GM06990 (cell line): Measurements from ENCODE around the gene NHERF2.

Experiments used
- DNase-seq: peaks from one replicate; pipeline ENCODE4 v3.0.0-alpha.2; 2011; ENCODE audit not compliant: insufficient read length; ENCODE audit errors: extremely low read depth
- H3K27me3 ChIP-seq: replicated peaks from 2 replicates; pipeline ENCODE4 v1.6.0; 2011; ENCODE audit warnings: low read length; ENCODE audit not compliant: control insufficient read depth, insufficient read depth
- H3K36me3 ChIP-seq: 2 replicates; pipeline ENCODE4 v1.5.1; 2011; ENCODE audit warnings: low read length; ENCODE audit not compliant: control insufficient read depth, insufficient read depth
- H3K4me3 ChIP-seq: replicated peaks from 2 replicates; pipeline ENCODE4 v1.5.1; 2011; ENCODE audit warnings: low read depth, mild to moderate bottlenecking, control low read depth, low read length
- CTCF ChIP-seq: IDR thresholded peaks from 2 replicates; pipeline ENCODE4 v1.5.1; 2011; ENCODE audit warnings: low read length, control low read depth, mild to moderate bottlenecking, inconsistent platforms; ENCODE audit not compliant: insufficient read depth, poor library complexity, severe bottlenecking

Gene NHERF2

DNA sequence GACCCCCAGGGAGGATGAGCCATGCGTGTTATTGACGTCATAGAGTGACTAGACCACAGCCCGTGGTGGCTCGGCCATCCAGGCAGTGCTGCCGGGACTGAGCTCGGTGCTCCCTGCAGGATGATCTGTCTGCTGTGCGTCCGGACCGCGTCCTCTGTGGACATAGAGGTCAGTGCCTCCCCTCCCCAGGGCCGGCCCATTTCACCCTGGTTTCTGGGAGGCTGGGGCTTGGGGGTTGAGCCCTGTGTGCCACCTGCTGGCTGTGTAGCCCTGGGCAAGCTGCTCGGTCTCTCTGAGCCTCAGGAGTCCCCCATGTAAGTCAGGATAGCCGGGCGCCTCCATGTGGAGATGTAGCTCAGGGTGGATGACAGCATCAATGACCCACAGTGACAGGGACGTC, 29.4 kb downstream of the NHERF2 start:
- no peak for DNase-seq

GRCh38 chr16:2056681-2057407, 30.1 kb downstream of the NHERF2 start:
- Histone ChIP-seq H3K27me3 (no peaks in the 10 kb centered on the region), H3K36me3 (peaks cover 27% of the 10 kb centered on the region), H3K4me3 (no peak overlapping the region)
- no peak for DNase-seq
- TF ChIP-seq CTCF, result no peak

More for the DNA sequence above, 29.4 kb downstream of the NHERF2 start:
- TF ChIP-seq CTCF, result peak; percentile 13
- Histone ChIP-seq H3K27me3 (no peaks in the 10 kb centered on the region), H3K36me3 (peaks cover 27% of the 10 kb centered on the region), H3K4me3 (no peak overlapping the region)

DNA sequence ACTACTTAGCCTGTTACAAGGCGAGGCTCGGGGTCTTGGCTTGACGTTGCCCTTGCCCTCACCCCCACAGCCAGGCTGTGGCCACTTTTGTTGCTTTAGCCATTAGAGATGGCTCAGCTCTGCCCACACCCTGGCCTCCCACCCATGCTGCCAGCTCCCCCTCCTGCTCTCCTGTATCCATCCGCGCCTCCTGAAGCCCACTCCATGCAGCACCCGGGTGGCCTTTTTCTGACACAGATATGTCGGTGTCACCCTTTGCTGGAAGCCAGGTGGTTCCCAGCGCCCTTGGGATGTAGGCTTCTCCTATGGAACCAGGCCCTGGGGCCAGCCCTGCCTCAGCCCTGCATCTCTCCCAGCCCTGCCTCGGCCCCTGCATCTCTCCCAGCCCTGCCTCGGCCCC, 30.7 kb downstream of the NHERF2 start:
- Histone ChIP-seq H3K36me3 (peaks cover 25% of the 10 kb centered on the region), H3K27me3 (no peaks in the 10 kb centered on the region), H3K4me3 (no peak overlapping the region)
- TF ChIP-seq CTCF, result no peak
- DNase-seq, result no peak

DNA sequence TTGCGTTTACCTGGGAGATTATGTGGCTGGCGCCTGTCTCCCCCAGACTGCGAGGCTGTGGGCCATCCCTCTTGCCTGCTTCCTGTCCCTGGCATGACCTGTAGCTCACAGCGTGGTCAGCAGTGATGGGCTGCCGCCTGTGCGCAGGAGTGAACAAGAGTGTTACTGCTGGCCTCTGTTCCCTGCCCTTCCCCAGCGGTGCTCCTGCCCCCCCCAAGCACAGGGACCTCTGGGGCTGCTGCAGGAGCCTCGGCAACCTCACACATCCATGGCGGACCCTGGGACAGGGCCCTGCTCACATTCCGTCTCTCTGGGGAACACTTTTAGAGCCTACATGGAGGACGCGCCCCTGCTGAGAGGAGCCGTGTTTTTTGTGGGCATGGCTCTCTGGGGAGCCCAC, 31.7 kb downstream of the NHERF2 start:
- no peak overlapping the region for H3K4me3 ChIP-seq
- peaks cover 21% of the 10 kb centered on the region for H3K36me3 ChIP-seq
- no peaks in the 10 kb centered on the region for H3K27me3 ChIP-seq
- no peak for TF ChIP-seq CTCF
- DNase-seq, result no peak

DNA sequence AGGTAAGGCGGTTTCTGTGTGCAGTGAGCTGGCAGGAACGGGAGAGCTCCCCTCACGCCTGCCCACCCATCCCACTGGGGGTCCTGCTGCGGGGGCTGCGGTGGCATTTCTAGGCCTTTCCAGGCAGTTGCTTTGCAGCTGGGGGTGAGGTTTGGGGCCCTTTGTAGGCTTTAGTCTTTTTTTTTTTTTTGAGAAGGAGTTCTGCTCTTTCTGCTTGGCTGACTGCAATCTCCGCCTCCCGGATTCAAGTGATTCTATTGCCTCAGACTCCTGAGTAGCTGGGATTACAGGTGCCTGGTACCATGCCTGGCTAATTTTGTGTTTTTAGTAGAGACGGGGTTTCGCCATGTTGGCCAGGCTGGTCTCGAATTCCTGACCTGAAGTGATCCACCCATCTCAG, 32.2 kb downstream of the NHERF2 start:
- no peak for DNase-seq
- H3K27me3 ChIP-seq, result no peaks in the 10 kb centered on the region
- H3K4me3 ChIP-seq, result no peak overlapping the region
- peaks cover 18% of the 10 kb centered on the region for H3K36me3 ChIP-seq
- no peak for TF ChIP-seq CTCF

DNA sequence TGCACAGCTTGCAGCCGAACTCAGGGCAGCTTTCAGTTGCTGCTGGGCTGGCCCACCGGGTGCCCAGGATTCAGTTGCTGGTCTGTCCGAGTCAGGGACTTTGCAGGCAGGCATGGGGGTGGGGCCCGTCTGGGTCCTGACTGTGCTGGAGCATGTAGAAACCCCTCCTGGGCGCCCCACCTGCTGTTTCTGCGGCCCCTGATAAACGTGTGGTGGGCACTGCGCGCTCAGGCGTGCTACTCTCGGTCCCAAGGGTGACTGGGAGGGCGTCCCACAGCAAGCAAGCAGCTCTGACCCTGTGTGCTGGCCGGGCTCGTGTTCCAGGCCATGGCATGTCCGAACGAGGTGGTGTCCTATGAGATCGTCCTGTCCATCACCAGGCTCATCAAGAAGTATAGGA, 33.6 kb downstream of the NHERF2 start:
- Histone ChIP-seq H3K27me3 (no peaks in the 10 kb centered on the region), H3K36me3 (peaks cover 19% of the 10 kb centered on the region), H3K4me3 (no peak overlapping the region)
- DNase-seq, result no peak
- no peak for TF ChIP-seq CTCF
